Measurements from ENCODE around the gene SUN2.

DNA sequence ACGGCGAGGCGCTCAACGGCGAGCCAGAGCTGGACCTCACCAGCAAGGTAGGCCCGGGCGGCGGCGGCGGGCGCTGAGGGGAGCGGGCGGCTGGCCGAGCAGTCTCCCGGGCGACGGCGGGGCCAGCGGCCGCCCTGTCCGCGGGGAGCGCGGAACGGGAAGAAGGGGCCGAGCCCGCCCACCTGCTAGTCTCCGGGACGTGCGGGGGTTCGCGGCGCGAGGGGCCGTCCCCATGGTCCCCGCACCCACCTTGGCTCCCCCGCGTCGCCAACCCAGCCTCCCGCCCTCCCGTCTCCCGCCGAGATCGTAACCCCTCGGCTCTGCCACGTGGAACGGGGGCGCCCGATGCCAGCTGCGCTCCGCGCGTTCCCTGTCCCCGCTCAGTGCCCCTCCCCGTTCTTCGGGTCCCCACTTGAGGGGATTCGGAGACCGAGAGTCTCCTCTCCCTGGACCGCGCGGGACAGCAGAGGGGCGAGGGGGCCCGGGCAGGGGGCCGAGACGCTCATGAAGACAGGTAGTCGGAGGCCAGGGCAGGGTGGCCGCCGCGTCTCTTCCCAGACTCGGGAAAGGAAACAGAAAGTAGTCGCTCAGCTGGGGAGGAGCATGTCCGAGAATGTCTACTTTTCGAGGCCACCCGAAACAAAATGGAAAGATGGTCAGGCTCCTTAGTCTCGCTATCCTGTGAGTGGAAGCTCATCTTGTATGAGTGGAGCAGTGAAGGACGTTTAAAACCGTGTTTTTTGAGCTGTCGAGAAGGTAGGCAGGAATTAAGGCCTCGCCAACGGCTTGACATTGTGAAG lies 49.5 kb downstream of the SUN2 start:
- TF ChIP-seq, protein P1, sequence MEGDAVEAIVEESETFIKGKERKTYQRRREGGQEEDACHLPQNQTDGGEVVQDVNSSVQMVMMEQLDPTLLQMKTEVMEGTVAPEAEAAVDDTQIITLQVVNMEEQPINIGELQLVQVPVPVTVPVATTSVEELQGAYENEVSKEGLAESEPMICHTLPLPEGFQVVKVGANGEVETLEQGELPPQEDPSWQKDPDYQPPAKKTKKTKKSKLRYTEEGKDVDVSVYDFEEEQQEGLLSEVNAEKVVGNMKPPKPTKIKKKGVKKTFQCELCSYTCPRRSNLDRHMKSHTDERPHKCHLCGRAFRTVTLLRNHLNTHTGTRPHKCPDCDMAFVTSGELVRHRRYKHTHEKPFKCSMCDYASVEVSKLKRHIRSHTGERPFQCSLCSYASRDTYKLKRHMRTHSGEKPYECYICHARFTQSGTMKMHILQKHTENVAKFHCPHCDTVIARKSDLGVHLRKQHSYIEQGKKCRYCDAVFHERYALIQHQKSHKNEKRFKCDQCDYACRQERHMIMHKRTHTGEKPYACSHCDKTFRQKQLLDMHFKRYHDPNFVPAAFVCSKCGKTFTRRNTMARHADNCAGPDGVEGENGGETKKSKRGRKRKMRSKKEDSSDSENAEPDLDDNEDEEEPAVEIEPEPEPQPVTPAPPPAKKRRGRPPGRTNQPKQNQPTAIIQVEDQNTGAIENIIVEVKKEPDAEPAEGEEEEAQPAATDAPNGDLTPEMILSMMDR (IDR thresholded peaks at IDR 0.05) = no peak
- TF ChIP-seq POLR2A (IDR thresholded peaks at IDR 0.05; ENCODE audit: low read depth) = no peak
